Activated T-cell treated with anti-CD3 and anti-CD28 coated beads for 48 hours (primary cell): ENCODE data around the gene BAHCC1.

ENCODE experiments used
- DNase-seq: peaks from one replicate; pipeline ENCODE4 v3.0.0-alpha.2; 2020; ENCODE audit warnings: low read depth

Gene BAHCC1

GRCh38 chr17:81493198-81494038 lies 98.2 kb downstream of the BAHCC1 start:
- no peak for DNase-seq

GRCh38 chr17:81494626-81495377 lies 99.5 kb downstream of the BAHCC1 start:
- DNase-seq: no peak

GRCh38 chr17:81498953-81499600 lies 103.8 kb downstream of the BAHCC1 start:
- no peak for DNase-seq

- no peak for DNase-seq
Observed at GRCh38 chr17:81499601-81499970, 104.3 kb downstream of the BAHCC1 start.

GRCh38 chr17:81500047-81500446 lies 104.8 kb downstream of the BAHCC1 start:
- DNase-seq: no peak

- DNase-seq: no peak
Observed at GRCh38 chr17:81502471-81503017, 107.3 kb downstream of the BAHCC1 start.

GRCh38 chr17:81503619-81504018 lies 108.4 kb downstream of the BAHCC1 start:
- no peak for DNase-seq

GRCh38 chr17:81508639-81509206 lies 113.5 kb downstream of the BAHCC1 start:
- DNase-seq: no peak

GRCh38 chr17:81509207-81509971 lies 114.1 kb downstream of the BAHCC1 start:
- DNase-seq: no peak

- no peak for DNase-seq
Observed at GRCh38 chr17:81509972-81510784, 114.9 kb downstream of the BAHCC1 start.

- no peak for DNase-seq
Observed at GRCh38 chr17:81510785-81511553, 115.7 kb downstream of the BAHCC1 start.

GRCh38 chr17:81511554-81511803 lies 116.2 kb downstream of the BAHCC1 start:
- DNase-seq: no peak

GRCh38 chr17:81511804-81512561 lies 116.7 kb downstream of the BAHCC1 start:
- DNase-seq: no peak

GRCh38 chr17:81512562-81513371 lies 117.5 kb downstream of the BAHCC1 start, which contains the start of gene ACTG1:
Gene ACTG1, minus strand, starts transcription at chr17:81512799. Its CDS starts 445 bp downstream, at chr17:81512354.
- DNase-seq: peak; percentile 92

- DNase-seq: peak; percentile 68
Observed at GRCh38 chr17:81513372-81513752, 118.1 kb downstream of the BAHCC1 start.

- DNase-seq: no peak
Observed at GRCh38 chr17:81513753-81514488, 118.7 kb downstream of the BAHCC1 start.

- no peak for DNase-seq
Observed at GRCh38 chr17:81514489-81514738, 119.2 kb downstream of the BAHCC1 start.
